Measurements from ENCODE around the gene PHACTR3. TPM values are rescaled to one million over a fixed set of nuclear protein-coding genes. Genes with fewer than 3 reads are reported as not detected.

Gene PHACTR3
- total RNA-seq, 1 donor = not detected

GRCh38 chr20:59668926-59669850 lies 64.8 kb downstream of the PHACTR3 start:
- Histone ChIP-seq H3K36me3 (ENCODE audit: insufficient read depth, low read length) (no peaks in the 10 kb centered on the region), H2AFZ (ENCODE audit: low read length) (no peak overlapping the region), H3K9me3 (ENCODE audit: low read depth, low read length) (no peaks in the 10 kb centered on the region), H3K4me3 (ENCODE audit: insufficient read depth, low read length) (no peak overlapping the region), H3K4me2 (ENCODE audit: insufficient read depth, low read length) (no peak overlapping the region), H3K27ac (ENCODE audit: low read depth, low read length) (no peak overlapping the region), H4K20me1 (ENCODE audit: insufficient read depth, low read length) (no peaks in the 10 kb centered on the region), H3K4me1 (ENCODE audit: insufficient read depth, low read length) (no peaks in the 10 kb centered on the region), H3K27me3 (ENCODE audit: insufficient read depth, low read length) (no peaks in the 10 kb centered on the region), H3K79me2 (ENCODE audit: insufficient read depth, low read length) (no peaks in the 10 kb centered on the region)
- TF ChIP-seq CTCF (IDR thresholded peaks at IDR 0.05; ENCODE audit: extremely low read depth, low read depth, low read length) = no peak
- no peak for DNase-seq (ENCODE audit: insufficient read length, low spot score, missing footprints)

- Histone ChIP-seq H2AFZ (ENCODE audit: low read length) (no peak overlapping the region), H3K36me3 (ENCODE audit: insufficient read depth, low read length) (no peaks in the 10 kb centered on the region), H3K9me3 (ENCODE audit: low read depth, low read length) (no peaks in the 10 kb centered on the region), H4K20me1 (ENCODE audit: insufficient read depth, low read length) (no peaks in the 10 kb centered on the region), H3K27me3 (ENCODE audit: insufficient read depth, low read length) (no peaks in the 10 kb centered on the region), H3K79me2 (ENCODE audit: insufficient read depth, low read length) (no peaks in the 10 kb centered on the region), H3K27ac (ENCODE audit: low read depth, low read length) (no peak overlapping the region), H3K4me1 (ENCODE audit: insufficient read depth, low read length) (no peaks in the 10 kb centered on the region), H3K4me2 (ENCODE audit: insufficient read depth, low read length) (no peak overlapping the region), H3K4me3 (ENCODE audit: insufficient read depth, low read length) (no peak overlapping the region)
- no peak for TF ChIP-seq CTCF (IDR thresholded peaks at IDR 0.05; ENCODE audit: extremely low read depth, low read depth, low read length)
- DNase-seq (ENCODE audit: insufficient read length, low spot score, missing footprints) = no peak
These were observed 66.6 kb downstream of the PHACTR3 start for GRCh38 chr20:59670786-59671492.

- Histone ChIP-seq H3K36me3 (ENCODE audit: insufficient read depth, low read length) (no peaks in the 10 kb centered on the region), H3K79me2 (ENCODE audit: insufficient read depth, low read length) (no peaks in the 10 kb centered on the region), H3K27ac (ENCODE audit: low read depth, low read length) (no peak overlapping the region), H3K4me1 (ENCODE audit: insufficient read depth, low read length) (no peaks in the 10 kb centered on the region), H3K4me2 (ENCODE audit: insufficient read depth, low read length) (no peak overlapping the region), H2AFZ (ENCODE audit: low read length) (no peak overlapping the region), H3K9me3 (ENCODE audit: low read depth, low read length) (no peaks in the 10 kb centered on the region), H4K20me1 (ENCODE audit: insufficient read depth, low read length) (no peaks in the 10 kb centered on the region), H3K27me3 (ENCODE audit: insufficient read depth, low read length) (no peaks in the 10 kb centered on the region), H3K4me3 (ENCODE audit: insufficient read depth, low read length) (no peak overlapping the region)
- no peak for TF ChIP-seq CTCF (IDR thresholded peaks at IDR 0.05; ENCODE audit: extremely low read depth, low read depth, low read length)
- no peak for DNase-seq (ENCODE audit: insufficient read length, low spot score, missing footprints)
These were observed 67.5 kb downstream of the PHACTR3 start for GRCh38 chr20:59671661-59672471.

All from osteoblast (primary cell).